Measurements from ENCODE around the gene KERA.

KERA gene

GRCh38 chr12:91055976-91056375 is 1.8 kb downstream of the KERA start:
- TF ChIP-seq SPI1 (IDR thresholded peaks at IDR 0.05; ENCODE audit: borderline replicate concordance, low read depth) (no peak), REST (IDR thresholded peaks at IDR 0.05; ENCODE audit: insufficient replicate concordance, low read depth) (no peak), GABPA (IDR thresholded peaks at IDR 0.05; ENCODE audit: low read depth) (no peak), POLR2AphosphoS5 (IDR thresholded peaks at IDR 0.05; ENCODE audit: low read depth) (no peak)
- Histone ChIP-seq H3K27ac (replicated peaks) (no peak overlapping the region), H3K27me3 (ENCODE audit: insufficient read depth, poor library complexity, severe bottlenecking) (no peaks in the 10 kb centered on the region), H3K4me3 (replicated peaks; ENCODE audit: insufficient read depth, low read length) (no peak overlapping the region)
- no peak for DNase-seq (ENCODE audit: low read depth in 1 of 2, low spot score in 1 of 2)

GRCh38 chr12:91053951-91054715 is 3.7 kb downstream of the KERA start:
- H3K27ac ChIP-seq (replicated peaks), result no peak overlapping the region
- TF ChIP-seq, protein P1, sequence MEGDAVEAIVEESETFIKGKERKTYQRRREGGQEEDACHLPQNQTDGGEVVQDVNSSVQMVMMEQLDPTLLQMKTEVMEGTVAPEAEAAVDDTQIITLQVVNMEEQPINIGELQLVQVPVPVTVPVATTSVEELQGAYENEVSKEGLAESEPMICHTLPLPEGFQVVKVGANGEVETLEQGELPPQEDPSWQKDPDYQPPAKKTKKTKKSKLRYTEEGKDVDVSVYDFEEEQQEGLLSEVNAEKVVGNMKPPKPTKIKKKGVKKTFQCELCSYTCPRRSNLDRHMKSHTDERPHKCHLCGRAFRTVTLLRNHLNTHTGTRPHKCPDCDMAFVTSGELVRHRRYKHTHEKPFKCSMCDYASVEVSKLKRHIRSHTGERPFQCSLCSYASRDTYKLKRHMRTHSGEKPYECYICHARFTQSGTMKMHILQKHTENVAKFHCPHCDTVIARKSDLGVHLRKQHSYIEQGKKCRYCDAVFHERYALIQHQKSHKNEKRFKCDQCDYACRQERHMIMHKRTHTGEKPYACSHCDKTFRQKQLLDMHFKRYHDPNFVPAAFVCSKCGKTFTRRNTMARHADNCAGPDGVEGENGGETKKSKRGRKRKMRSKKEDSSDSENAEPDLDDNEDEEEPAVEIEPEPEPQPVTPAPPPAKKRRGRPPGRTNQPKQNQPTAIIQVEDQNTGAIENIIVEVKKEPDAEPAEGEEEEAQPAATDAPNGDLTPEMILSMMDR (IDR thresholded peaks at IDR 0.05; ENCODE audit: insufficient read depth, low read length), result no peak
- TF ChIP-seq GABPA (IDR thresholded peaks at IDR 0.05; ENCODE audit: low read depth), result no peak
- no peak for TF ChIP-seq POLR2AphosphoS5 (IDR thresholded peaks at IDR 0.05; ENCODE audit: low read depth)
- no peak for TF ChIP-seq REST (IDR thresholded peaks at IDR 0.05; ENCODE audit: insufficient replicate concordance, low read depth)
- no peak for TF ChIP-seq SPI1 (IDR thresholded peaks at IDR 0.05; ENCODE audit: borderline replicate concordance, low read depth)
- H3K4me3 ChIP-seq (replicated peaks; ENCODE audit: insufficient read depth, low read length), result no peak overlapping the region
- H3K27me3 ChIP-seq (ENCODE audit: insufficient read depth, poor library complexity, severe bottlenecking), result no peaks in the 10 kb centered on the region
- DNase-seq (ENCODE audit: low read depth in 1 of 2, low spot score in 1 of 2), result no peak

- Histone ChIP-seq H3K27ac (replicated peaks) (no peak overlapping the region), H3K27me3 (ENCODE audit: insufficient read depth, poor library complexity, severe bottlenecking) (no peaks in the 10 kb centered on the region), H3K4me3 (replicated peaks; ENCODE audit: insufficient read depth, low read length) (no peak overlapping the region)
- no peak for TF ChIP-seq SPI1 (IDR thresholded peaks at IDR 0.05; ENCODE audit: borderline replicate concordance, low read depth)
- TF ChIP-seq, protein P1 (IDR thresholded peaks at IDR 0.05; ENCODE audit: insufficient read depth, low read length), result no peak
- no peak for TF ChIP-seq POLR2AphosphoS5 (IDR thresholded peaks at IDR 0.05; ENCODE audit: low read depth)
- TF ChIP-seq GABPA (IDR thresholded peaks at IDR 0.05; ENCODE audit: low read depth), result no peak
- no peak for TF ChIP-seq REST (IDR thresholded peaks at IDR 0.05; ENCODE audit: insufficient replicate concordance, low read depth)
- DNase-seq (ENCODE audit: low read depth in 1 of 2, low spot score in 1 of 2), result no peak
Measured at GRCh38 chr12:91052026-91052425, 5.8 kb downstream of the KERA start.
